Effector memory CD8-positive, alpha-beta T cell (primary cell): Measurements from ENCODE around the gene TMEM258.

Experiments used
- ATAC-seq: fragments of 150-1000 bp; cut with Tn5 transposase; replicated peaks from 2 replicates; pipeline ENCODE4 v1.10.0; 2021; ENCODE audit warnings: mild to moderate bottlenecking, moderate library complexity
- DNase-seq, 3 experiments: peaks; one replicate each; pipeline ENCODE4 v3.0.0; 2021
- H3K27ac Mint-ChIP-seq, 2 donors: one replicate each; pipeline ENCODE4 v1.8.0; 2022; ENCODE audit warnings: mild to moderate bottlenecking in 2 of 2, mixed read lengths in 2 of 2, moderate library complexity in 2 of 2
- H3K27me3 Mint-ChIP-seq, 2 donors: one replicate each; pipeline ENCODE4 v1.8.0; 2022; ENCODE audit warnings: mixed read lengths in 2 of 2
- H3K36me3 Mint-ChIP-seq: one replicate; pipeline ENCODE4 v1.8.0; 2022; ENCODE audit warnings: mild to moderate bottlenecking, moderate library complexity, mixed read lengths; ENCODE audit not compliant: insufficient read depth
- H3K4me1 Mint-ChIP-seq, 2 donors: one replicate each; pipeline ENCODE4 v1.8.0; 2022; ENCODE audit warnings: low read depth in 2 of 2, mixed read lengths in 2 of 2
- H3K4me3 Mint-ChIP-seq, 2 donors: one replicate each; pipeline ENCODE4 v1.8.0; 2022; ENCODE audit warnings: mild to moderate bottlenecking in 2 of 2, mixed read lengths in 2 of 2, moderate library complexity in 2 of 2
- H3K9me3 Mint-ChIP-seq, 2 donors: one replicate each; pipeline ENCODE4 v1.8.0; 2022; ENCODE audit warnings: mixed read lengths in 2 of 2
- total RNA-seq, 9 experiments: gene quantifications; one replicate each; lab custom pipeline; 2026; lab: John Stamatoyannopoulos, UW

The TMEM258 gene
- 18.1 to 41.8 (median 31.3) reads per million in 9 experiments for total RNA-seq

DNA sequence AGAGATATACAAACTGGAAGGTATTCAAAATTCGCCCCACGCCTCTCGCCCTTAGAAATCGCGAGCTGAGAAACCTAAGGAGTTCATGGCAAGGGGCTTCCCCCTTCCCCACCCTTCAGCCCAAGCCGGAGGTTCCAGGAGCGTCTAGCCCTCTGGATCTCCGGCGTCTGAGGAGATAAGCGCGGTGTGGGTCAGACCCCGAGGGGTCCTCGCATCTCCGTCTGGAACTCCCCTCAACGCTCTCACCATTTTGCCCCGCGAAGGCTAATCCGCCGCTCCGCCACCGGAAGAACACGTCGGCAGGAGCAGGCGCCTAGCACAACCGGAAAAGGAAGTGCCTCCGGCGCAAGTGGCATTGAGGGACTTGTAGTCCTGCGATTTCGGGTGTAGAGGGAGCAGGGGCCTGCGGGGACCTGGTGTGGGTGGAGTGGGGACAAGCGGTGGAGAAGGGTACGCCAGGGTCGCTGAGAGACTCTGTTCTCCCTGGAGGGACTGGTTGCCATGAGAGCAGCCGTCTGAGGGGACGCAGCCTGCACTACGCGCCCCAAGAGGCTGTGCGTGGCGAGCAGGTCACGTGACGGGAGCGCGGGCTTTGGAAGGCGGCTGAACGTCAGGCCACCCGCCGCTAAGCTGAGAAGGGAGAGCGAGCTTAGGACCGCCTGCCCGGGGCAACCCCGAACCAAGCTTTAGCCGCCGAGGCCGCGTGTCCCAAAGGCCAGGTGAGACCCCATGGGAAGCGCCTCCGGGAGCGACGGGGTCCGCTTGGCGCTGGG lies at the start of gene TMEM258, which contains the start of gene FEN1:
TSS of gene TMEM258 (minus strand) at position 290 of the 773 bp plus-strand sequence. CDS start at position 249, 41 bp downstream.
TSS of gene FEN1 (plus strand) at position 602 of the 773 bp plus-strand sequence. CDS start 2,451 bp downstream, outside the sequence.
- Mint-ChIP-seq H3K27ac (peak within 1 kb of the TSS; percentile 97 to 100), H3K9me3 (no peaks in the 10 kb centered on the region), H3K4me1 (peaks cover 16 to 27% of the 10 kb centered on the region in 2 donors), H3K36me3 (peaks cover 35% of the 10 kb centered on the region), H3K4me3 (peak within 1 kb of the TSS; percentile 87 to 98), H3K27me3 (no peaks in the 10 kb centered on the region)
- DNase-seq (peak; percentile 82 to 86 (median 84)), ATAC-seq (peak; percentile 87)

DNA sequence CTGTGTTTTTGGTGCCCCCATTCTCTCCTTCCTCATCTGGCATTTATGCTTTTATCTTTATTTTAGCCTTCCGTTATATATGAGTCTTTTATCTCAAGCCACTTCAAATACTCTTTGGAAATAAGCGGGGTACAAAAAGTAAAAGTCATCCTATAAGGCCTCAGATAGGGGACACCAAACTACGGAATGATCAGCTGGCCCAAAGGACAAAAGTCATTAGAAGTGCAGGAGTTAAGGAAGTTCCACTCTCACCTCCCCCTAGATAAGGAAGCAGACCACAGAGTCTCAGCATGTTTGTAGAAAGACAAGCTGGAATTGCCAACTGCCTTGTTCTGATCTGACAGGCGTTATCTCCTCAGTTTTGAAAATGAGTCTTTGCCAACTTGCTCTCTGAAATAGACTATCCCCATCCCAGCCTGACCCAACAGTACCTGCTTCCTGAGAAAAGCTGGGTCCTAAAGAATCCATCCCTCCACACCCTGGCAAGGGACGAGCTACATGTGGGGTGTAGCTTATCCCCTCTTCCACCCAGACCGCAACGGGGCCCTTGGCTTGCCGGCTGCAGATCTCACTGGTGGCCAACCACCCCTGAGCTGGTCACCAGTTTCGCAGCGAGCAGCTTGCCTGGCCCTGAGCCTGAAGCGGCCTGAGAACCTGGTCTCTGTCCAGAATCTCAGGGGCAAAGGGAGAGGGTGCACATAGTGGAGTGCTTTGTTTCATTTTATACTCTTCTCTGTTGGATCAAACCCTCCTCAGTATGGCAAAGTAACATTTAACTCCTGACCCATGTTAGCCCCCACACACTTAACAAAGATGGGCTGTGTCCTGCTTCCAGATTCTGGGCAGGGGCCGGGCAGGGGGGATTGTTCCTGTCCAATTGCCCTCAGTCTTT lies 49.5 kb upstream of the TMEM258 start:
- H3K9me3 Mint-ChIP-seq = no peaks in the 10 kb centered on the region
- no peak for DNase-seq
- ATAC-seq = no peak
- peaks cover 29% of the 10 kb centered on the region for H3K36me3 Mint-ChIP-seq
- H3K27ac Mint-ChIP-seq = no peak overlapping the region
- no peaks in the 10 kb centered on the region for H3K27me3 Mint-ChIP-seq
- H3K4me1 Mint-ChIP-seq = peaks cover 0 to 3% of the 10 kb centered on the region in 2 donors
- no peak overlapping the region for H3K4me3 Mint-ChIP-seq

DNA sequence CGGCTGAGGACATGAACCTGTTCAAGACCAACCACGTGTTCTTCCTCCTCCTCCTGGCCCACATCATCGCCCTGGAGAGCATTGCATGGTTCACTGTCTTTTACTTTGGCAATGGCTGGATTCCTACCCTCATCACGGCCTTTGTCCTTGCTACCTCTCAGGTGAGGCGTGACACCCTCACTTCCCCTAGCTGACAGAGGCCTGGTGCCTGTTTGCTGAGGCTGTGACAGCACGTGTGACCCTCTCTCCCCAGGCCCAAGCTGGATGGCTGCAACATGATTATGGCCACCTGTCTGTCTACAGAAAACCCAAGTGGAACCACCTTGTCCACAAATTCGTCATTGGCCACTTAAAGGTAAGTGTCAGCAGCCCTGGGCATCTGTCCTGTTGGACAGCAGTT lies 48.0 kb upstream of the TMEM258 start:
- ATAC-seq = no peak
- H3K4me1 Mint-ChIP-seq = peaks cover 0 to 8% of the 10 kb centered on the region in 2 donors
- peaks cover 27% of the 10 kb centered on the region for H3K36me3 Mint-ChIP-seq
- no peak overlapping the region for H3K4me3 Mint-ChIP-seq
- no peak overlapping the region for H3K27ac Mint-ChIP-seq
- no peak for DNase-seq
- no peaks in the 10 kb centered on the region for H3K9me3 Mint-ChIP-seq
- no peaks in the 10 kb centered on the region for H3K27me3 Mint-ChIP-seq

DNA sequence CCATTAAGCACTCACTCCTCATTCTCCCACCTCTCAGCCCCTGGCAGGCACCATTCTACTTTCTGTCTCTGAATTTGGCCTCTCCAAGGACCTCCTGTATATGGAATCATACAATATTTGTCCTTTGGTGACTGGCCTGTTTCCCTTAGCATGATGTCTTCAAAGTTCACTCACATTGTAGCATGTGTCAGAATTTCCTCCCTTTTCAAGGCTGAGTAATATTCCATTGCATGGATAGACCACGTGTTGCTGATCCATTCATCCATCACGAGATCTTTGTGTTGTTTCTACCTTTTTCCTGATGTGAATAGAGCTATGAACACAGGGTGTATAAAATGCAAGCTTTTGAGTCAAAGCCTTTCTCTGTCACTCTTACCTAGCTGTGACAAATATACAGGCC lies 47.3 kb upstream of the TMEM258 start:
- H3K36me3 Mint-ChIP-seq = peaks cover 27% of the 10 kb centered on the region
- no peak overlapping the region for H3K4me3 Mint-ChIP-seq
- no peak for ATAC-seq
- peaks cover 4 to 9% of the 10 kb centered on the region in 2 donors for H3K4me1 Mint-ChIP-seq
- H3K27ac Mint-ChIP-seq = no peak overlapping the region
- H3K27me3 Mint-ChIP-seq = no peaks in the 10 kb centered on the region
- DNase-seq = no peak
- no peaks in the 10 kb centered on the region for H3K9me3 Mint-ChIP-seq

DNA sequence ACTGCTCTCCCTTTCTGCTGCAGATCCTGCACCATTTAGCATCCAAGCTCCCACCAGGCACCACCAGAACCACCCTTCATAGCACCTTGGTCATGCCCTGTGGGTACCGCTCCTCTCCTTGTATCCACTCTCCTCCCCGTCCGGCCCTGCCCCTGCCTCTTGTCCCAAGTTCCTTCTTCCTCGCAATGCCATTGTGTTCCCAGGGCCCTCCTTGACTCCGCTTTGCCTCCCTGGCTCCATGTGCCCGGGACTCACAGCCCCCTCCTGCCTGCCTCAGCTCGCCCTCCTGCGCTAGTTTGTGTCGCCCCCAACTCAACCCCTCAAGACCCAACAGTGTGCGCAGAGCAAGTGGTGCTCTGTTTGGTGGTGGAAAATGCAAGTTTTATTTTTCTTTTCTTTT lies 46.5 kb upstream of the TMEM258 start:
- ATAC-seq = no peak

DNA sequence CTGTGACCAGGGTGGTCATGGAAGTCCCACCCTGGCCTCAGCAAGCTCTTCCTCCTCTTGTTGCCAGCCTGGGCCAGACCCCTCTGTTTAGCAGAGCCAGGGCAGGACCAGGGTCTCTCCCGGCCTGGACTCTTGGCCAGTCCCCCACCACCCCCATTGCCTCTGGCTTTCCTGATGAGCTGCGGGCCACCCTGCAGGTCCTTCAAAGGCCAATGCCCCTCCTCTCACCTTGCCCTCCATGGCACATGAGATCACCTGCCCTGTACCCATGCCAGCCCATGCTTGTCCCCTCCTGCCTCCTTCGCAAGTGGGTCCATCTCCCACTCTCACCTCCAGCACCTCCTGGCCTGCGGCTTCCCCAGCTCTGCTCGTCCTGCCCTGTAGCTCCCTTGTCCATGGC lies 46.1 kb upstream of the TMEM258 start:
- ATAC-seq = no peak
- Mint-ChIP-seq H3K27me3 (no peaks in the 10 kb centered on the region), H3K4me3 (no peak overlapping the region), H3K27ac (peak overlapping the region in 1 of 2 donors; percentile 38), H3K4me1 (peaks cover 17 to 22% of the 10 kb centered on the region in 2 donors), H3K36me3 (peaks cover 15% of the 10 kb centered on the region), H3K9me3 (no peaks in the 10 kb centered on the region)
- no peak for DNase-seq

More for the DNA sequence above, 46.5 kb upstream of the TMEM258 start:
- Mint-ChIP-seq H3K4me3 (no peak overlapping the region), H3K27ac (peak overlapping the region in 1 of 2 donors; percentile 38), H3K36me3 (peaks cover 19% of the 10 kb centered on the region), H3K9me3 (no peaks in the 10 kb centered on the region), H3K27me3 (no peaks in the 10 kb centered on the region), H3K4me1 (peaks cover 12 to 17% of the 10 kb centered on the region in 2 donors)
- DNase-seq = no peak

DNA sequence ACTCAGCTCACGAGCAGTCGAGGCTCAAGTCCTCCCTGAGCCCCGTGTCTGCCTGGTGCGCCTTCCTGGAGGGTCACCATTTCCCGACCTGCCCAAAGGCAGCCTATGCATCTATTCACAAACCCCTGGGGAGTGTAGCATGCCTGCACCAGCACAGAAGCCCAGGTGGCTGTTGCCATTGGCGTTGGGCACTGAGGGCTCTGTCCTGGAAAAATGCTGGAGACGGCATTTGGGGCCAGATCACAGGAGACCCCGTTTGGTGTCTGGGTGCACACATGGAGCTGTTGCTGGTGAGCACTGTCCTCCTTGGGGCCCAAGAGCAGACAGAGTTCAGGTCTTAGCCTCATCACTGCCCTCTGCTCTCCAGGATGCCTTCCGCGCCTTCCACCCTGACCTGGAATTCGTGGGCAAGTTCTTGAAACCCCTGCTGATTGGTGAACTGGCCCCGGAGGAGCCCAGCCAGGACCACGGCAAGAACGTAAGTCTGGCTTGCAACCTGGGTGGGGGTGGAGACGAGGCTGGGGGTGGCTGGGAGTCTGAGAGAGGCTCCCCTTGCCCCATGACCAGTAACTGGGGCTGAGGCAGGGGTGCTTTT lies 45.1 kb upstream of the TMEM258 start:
- peaks cover 12% of the 10 kb centered on the region for H3K36me3 Mint-ChIP-seq
- H3K4me3 Mint-ChIP-seq = no peak overlapping the region
- peak overlapping the region in 1 of 2 donors; percentile 95 for H3K27ac Mint-ChIP-seq
- peaks cover 18 to 27% of the 10 kb centered on the region in 2 donors for H3K4me1 Mint-ChIP-seq
- ATAC-seq (no peak), DNase-seq (no peak)
- H3K9me3 Mint-ChIP-seq = no peaks in the 10 kb centered on the region
- no peaks in the 10 kb centered on the region for H3K27me3 Mint-ChIP-seq

DNA sequence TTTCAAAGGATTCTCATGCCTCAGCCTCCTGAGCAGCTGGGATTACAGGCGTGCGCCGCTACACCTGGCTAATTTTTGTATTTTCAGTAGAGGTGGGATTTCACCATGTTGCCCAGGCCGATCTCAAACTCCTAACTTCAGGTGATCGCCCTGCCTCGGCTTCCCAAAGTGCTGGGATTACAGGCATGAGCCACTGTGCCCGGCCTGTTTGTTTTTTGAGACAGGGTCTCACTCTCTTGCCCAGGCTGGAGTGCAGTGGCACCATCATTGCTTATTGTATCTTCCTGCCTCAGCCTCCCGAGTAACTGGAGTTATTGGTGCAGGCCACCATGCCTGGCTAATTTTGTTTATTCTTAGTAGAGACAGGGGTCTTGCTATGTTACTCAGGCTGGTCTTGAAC lies 43.8 kb upstream of the TMEM258 start:
- Mint-ChIP-seq H3K36me3 (peaks cover under 1% of the 10 kb centered on the region), H3K27ac (peak overlapping the region; percentile 89 to 95), H3K4me3 (no peak overlapping the region), H3K27me3 (no peaks in the 10 kb centered on the region), H3K9me3 (no peaks in the 10 kb centered on the region), H3K4me1 (peaks cover 18 to 31% of the 10 kb centered on the region in 2 donors)
- DNase-seq (no peak), ATAC-seq (no peak)

DNA sequence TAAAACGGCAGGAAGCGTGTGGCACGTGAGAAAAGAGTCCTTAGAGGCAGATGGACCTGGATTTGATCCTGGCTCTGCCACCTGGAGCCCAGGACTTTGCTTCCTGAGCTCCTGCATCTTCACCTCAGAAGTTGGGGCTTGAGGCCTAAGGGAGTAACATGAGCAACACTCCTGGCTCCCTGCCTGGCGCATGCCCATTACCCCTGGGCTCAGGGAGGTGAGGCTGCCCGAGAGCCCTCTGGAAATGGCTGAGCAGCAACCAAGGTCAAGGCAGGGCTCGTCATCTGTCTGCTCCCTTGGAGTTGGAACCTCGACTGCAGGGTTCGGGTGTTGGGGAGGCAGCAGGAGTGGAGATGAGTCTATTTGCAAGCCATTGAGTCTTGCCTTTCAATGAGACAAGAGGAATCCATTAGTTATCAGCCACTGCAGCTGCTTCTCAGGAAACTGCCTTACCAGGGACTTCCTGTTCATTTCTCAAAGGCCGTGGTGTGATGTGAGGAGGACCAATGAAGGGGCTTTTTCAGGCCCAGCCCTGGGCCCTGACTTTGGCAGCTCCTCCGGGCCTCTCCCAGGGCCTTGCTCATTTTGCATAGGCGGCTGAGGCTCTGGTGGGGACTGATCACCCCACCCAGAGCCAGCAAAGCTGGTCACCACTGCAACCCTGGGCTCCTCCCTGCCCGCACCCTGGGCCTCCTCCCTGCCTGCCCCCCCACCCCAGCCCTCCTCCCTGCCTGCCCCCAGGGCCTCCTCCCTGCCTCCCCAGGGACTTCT lies 42.1 kb upstream of the TMEM258 start:
- H3K4me3 Mint-ChIP-seq = peak overlapping the region; percentile 53 to 64
- no peaks in the 10 kb centered on the region for H3K9me3 Mint-ChIP-seq
- ATAC-seq (peak; percentile 97), DNase-seq (peak; percentile 49 to 61 (median 54))
- peak overlapping the region; percentile 91 to 95 for H3K27ac Mint-ChIP-seq
- no peaks in the 10 kb centered on the region for H3K36me3 Mint-ChIP-seq
- H3K4me1 Mint-ChIP-seq = peaks cover 20 to 38% of the 10 kb centered on the region in 2 donors
- no peaks in the 10 kb centered on the region for H3K27me3 Mint-ChIP-seq

DNA sequence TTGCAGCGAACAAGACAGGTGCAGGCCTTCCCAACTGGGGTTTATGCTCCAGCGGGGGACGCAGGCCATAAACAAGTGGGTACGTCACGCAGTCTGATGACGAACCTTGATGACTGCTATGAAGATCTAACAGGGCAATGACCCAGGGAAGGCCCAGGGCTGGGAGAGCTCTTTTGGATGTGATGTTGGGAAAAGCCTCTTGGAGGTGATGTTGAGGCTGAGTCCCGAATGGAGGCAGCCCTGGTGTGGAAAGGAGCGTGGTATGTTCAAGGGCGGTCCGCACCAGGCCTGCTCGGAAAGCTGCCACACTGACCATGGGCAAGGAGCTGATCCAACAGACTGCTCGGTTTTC lies 41.5 kb upstream of the TMEM258 start:
- H3K27ac Mint-ChIP-seq = peak overlapping the region; percentile 91 to 95
- peak overlapping the region; percentile 53 to 64 for H3K4me3 Mint-ChIP-seq

DNA sequence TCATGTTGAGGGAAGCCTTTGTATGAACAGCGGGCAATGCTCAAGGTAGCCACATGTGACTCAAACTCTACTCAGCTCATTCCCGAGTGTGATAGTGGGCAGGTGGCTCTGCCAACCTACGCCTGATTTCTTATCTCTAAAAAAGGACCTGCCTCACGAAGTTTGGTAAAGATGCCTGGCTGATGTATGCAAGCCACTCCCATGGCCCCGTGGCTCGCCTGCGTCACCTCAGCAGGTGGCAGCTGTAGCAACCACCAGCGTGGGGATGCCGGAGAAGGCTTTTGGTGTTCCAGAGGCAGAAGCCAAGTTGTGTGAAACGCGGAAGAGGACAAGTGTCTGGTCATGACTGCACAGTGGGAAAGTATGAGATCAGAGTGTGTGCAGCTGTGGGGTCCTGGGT lies 41.1 kb upstream of the TMEM258 start:
- ATAC-seq = peak; percentile 14
- Mint-ChIP-seq H3K4me3 (peak overlapping the region; percentile 53 to 64), H3K9me3 (no peaks in the 10 kb centered on the region), H3K27ac (peak overlapping the region; percentile 91 to 95), H3K36me3 (no peaks in the 10 kb centered on the region), H3K4me1 (peaks cover 26 to 45% of the 10 kb centered on the region in 2 donors), H3K27me3 (no peaks in the 10 kb centered on the region)
- DNase-seq = peak in 1 of 3 experiments; percentile 12

More for the DNA sequence above, 41.5 kb upstream of the TMEM258 start:
- ATAC-seq (no peak), DNase-seq (no peak)
- Mint-ChIP-seq H3K4me1 (peaks cover 24 to 43% of the 10 kb centered on the region in 2 donors), H3K36me3 (no peaks in the 10 kb centered on the region), H3K27me3 (no peaks in the 10 kb centered on the region), H3K9me3 (no peaks in the 10 kb centered on the region)

DNA sequence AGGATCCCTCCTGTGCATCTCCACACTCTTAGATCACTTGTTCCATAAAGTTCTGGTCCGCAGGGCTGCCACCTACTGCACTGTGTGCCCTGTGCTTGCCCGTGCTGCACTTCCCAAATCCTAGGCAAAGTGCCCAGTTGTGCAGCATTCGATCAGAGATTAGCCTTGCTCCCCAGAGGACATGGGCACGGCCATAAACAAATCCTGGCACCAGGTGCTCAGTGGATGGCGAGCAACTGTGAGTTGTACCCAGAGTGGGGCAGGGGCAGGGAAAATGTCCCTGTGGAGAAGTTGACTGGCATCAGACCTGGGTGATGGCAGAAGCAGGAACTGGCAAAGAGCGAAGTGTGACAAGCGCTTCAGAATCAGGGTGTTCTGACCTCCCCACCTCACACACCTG lies 40.4 kb upstream of the TMEM258 start:
- peak overlapping the region in 1 of 2 donors; percentile 84 for H3K27ac Mint-ChIP-seq
- DNase-seq = no peak
- no peaks in the 10 kb centered on the region for H3K9me3 Mint-ChIP-seq
- H3K36me3 Mint-ChIP-seq = no peaks in the 10 kb centered on the region
- H3K4me3 Mint-ChIP-seq = no peak overlapping the region
- no peaks in the 10 kb centered on the region for H3K27me3 Mint-ChIP-seq
- ATAC-seq = no peak
- peaks cover 33 to 49% of the 10 kb centered on the region in 2 donors for H3K4me1 Mint-ChIP-seq
